Activated CD4-positive, alpha-beta T cell treated with anti-CD3 and anti-CD28 coated beads, Interleukin-2, Interleukin-6, amounts not matched to agents 100 ng/mL and 50 ng/mL, durations not matched to agents 16 hours and 8 hours (primary cell): ENCODE results near the gene OSBPL7.

ENCODE experiments used
- DNase-seq: peaks from one replicate; pipeline ENCODE4 v3.0.0-alpha.2; 2020

The OSBPL7 gene

GRCh38 chr17:47846716-47847340 is 25.2 kb upstream of the OSBPL7 start:
- DNase-seq, result no peak

GRCh38 chr17:47845716-47846075 is 24.1 kb upstream of the OSBPL7 start:
- no peak for DNase-seq

GRCh38 chr17:47844814-47845715 is 23.5 kb upstream of the OSBPL7 start:
- DNase-seq, result no peak

- DNase-seq, result no peak
Measured at GRCh38 chr17:47844227-47844626, 22.6 kb upstream of the OSBPL7 start.

- DNase-seq, result no peak
Measured at GRCh38 chr17:47843391-47843730, 21.8 kb upstream of the OSBPL7 start.

- DNase-seq, result no peak
Measured at GRCh38 chr17:47841488-47842291, 20.1 kb upstream of the OSBPL7 start.

- DNase-seq, result peak; percentile 95
Measured at GRCh38 chr17:47840742-47841487, 19.3 kb upstream of the OSBPL7 start, which contains the start of gene SCRN2. TSS of gene SCRN2 (minus strand) at chr17:47841273. CDS start at chr17:47840843, 430 bp downstream.

- no peak for DNase-seq
Measured at GRCh38 chr17:47840001-47840741, 18.6 kb upstream of the OSBPL7 start.

- DNase-seq, result no peak
Measured at GRCh38 chr17:47839071-47839470, 17.5 kb upstream of the OSBPL7 start.

- no peak for DNase-seq
Measured at GRCh38 chr17:47838636-47839035, 17.0 kb upstream of the OSBPL7 start.

GRCh38 chr17:47837401-47838039 is 15.9 kb upstream of the OSBPL7 start:
- DNase-seq, result no peak

GRCh38 chr17:47836601-47837000 is 15.0 kb upstream of the OSBPL7 start:
- DNase-seq, result no peak

- no peak for DNase-seq
Measured at GRCh38 chr17:47834756-47835155, 13.2 kb upstream of the OSBPL7 start.

- DNase-seq, result no peak
Measured at GRCh38 chr17:47831934-47832327, 10.3 kb upstream of the OSBPL7 start.

GRCh38 chr17:47831003-47831933 is 9.7 kb upstream of the OSBPL7 start, which contains the start of the genes LRRC46 and MRPL10:
TSS of gene LRRC46 (plus strand) at chr17:47831670. CDS start at chr17:47831990, 320 bp downstream.
TSS of gene MRPL10 (minus strand) at chr17:47831541. CDS start at chr17:47831511, 30 bp downstream.
- peak; percentile 95 for DNase-seq

- no peak for DNase-seq
Measured at GRCh38 chr17:47830396-47831002, 8.9 kb upstream of the OSBPL7 start.

GRCh38 chr17:47829870-47830269 is 8.3 kb upstream of the OSBPL7 start:
- peak; percentile 72 for DNase-seq

- no peak for DNase-seq
Measured at GRCh38 chr17:47823519-47823918, 1.9 kb upstream of the OSBPL7 start.

GRCh38 chr17:47822785-47823184 is 1.2 kb upstream of the OSBPL7 start:
- DNase-seq, result no peak

- DNase-seq, result no peak
Measured at GRCh38 chr17:47821031-47821423, 567 bp downstream of the OSBPL7 start.
